GM12873 (cell line): Measurements from ENCODE around the gene VIPR2.

Experiments used
- TF ChIP-seq, protein P1 (sequence below): IDR thresholded peaks from 2 replicates; pipeline ENCODE4 v1.5.1; 2012; ENCODE audit warnings: low read depth, mild to moderate bottlenecking, moderate library complexity, low read length, control low read depth; ENCODE audit not compliant: insufficient read depth; ENCODE audit errors: missing control alignments

The VIPR2 gene

DNA sequence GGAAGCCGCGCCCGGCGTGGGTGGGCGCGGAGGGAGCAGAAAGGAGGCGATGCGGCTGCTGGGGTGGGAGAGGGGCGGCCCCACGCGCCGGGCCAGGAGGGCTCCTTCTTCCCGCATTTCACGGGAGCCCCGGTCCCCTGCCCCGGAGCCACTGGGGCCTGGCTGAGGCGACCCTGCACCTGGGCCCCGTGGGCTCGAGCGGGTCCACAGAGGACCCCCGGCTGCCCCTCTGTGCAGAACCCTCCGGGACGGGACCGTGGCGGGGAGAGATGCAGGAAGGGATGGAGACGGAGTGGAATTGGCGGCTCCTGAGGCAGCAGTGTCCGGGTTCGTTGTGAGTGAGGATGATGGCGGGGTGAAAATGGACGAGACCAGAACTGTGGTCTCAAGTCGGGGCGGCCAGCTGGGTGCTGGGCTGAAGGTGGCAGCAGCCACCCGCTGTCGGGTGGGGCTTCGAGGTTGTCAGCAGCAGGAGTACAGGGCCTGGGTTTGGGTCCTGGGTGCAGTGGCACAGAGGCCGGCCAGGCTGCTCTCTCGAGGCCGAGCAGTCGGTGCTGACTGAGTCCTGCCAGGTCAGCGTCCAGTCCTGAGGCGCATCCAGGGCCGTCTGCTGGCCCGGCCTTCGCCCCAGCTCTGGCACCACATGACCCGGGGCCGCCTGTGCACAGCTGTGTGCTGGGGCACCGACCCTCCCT lies 80.4 kb downstream of the VIPR2 start:
- TF ChIP-seq, protein P1, sequence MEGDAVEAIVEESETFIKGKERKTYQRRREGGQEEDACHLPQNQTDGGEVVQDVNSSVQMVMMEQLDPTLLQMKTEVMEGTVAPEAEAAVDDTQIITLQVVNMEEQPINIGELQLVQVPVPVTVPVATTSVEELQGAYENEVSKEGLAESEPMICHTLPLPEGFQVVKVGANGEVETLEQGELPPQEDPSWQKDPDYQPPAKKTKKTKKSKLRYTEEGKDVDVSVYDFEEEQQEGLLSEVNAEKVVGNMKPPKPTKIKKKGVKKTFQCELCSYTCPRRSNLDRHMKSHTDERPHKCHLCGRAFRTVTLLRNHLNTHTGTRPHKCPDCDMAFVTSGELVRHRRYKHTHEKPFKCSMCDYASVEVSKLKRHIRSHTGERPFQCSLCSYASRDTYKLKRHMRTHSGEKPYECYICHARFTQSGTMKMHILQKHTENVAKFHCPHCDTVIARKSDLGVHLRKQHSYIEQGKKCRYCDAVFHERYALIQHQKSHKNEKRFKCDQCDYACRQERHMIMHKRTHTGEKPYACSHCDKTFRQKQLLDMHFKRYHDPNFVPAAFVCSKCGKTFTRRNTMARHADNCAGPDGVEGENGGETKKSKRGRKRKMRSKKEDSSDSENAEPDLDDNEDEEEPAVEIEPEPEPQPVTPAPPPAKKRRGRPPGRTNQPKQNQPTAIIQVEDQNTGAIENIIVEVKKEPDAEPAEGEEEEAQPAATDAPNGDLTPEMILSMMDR, result no peak

DNA sequence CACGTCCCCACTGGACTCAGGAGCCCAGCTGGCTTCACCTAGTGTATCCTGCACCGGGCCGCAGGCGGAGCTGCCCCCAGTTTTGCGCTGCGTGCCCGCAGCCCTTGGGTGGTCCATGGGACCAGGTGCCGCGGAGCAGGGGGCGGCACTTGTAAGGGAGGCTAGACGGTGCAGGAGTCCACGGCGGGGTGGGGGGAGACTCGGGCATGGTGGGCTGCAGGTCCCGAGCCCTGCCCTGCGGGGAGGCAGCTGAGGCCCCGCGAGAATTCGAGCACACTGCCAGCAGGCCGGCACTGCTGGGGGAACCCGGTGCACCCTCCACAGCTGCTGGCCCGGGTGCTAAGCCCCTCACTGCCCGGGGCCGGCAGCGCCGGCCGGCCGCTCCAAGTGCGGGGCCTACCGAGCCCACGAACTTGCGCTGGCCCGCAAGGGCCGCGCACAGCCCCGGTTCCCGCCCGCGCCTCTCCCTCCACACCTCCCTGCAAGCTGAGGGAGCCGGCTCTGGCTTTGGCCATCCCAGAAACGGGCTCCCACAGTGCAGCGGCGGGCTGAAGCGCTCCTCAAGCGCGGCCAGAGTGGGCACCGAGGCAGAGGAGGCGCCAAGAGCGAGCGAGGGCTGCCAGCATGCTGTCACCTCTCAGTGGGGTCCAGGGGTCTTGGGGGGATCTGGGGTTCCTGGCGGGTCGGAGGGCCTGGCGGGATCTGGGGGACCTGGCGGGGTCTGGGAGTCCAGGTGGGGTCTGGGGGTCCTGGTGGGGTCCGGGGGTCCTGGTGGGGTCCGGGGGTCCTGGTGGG lies 81.4 kb downstream of the VIPR2 start:
- TF ChIP-seq, protein P1, result no peak

DNA sequence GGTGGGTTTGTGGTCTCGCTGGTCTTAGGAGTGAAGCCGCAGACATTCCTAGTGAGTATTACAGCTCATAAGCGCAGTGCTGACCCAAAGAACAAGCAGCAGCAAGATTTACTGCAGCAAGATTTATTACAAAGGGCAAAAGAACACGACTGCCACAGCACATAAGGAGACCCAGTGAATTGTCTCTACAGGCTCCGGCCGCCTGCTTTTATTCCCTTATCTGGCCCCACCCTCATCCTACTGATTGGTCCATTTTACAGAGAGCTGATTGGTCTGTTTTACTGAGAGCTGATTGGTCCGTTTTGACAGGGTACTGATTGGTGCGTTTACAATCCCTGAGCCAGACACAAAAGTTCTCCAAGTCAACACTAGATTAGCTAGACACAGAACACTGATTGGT lies 82.1 kb downstream of the VIPR2 start:
- TF ChIP-seq, protein P1, result no peak

DNA sequence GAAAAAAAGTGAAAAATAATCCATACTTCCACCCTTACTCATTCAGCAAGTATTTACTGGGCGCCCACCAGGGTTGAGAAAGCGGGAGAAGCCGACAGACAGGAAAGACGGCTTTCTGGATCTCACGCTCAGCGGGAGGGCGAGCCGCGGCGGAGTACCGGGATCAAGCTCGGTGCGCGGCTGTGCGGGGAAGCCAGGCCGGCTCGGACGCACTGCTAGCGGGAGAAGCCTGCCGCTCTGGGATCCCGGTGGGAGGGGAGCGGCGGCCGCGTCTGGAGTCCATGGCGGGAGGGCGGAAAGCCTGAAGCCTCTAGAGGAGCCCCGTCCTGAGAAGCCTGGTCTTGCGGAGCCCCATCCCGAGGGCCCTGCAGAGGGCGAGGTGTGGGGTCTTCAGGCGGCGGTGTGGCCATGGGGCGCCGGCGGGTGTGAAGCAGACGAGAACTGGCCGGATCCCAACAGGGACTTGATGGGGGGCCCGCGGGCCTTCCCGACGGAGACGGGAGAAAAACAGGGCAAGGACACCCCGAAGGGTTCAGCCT lies 82.9 kb downstream of the VIPR2 start:
- TF ChIP-seq, protein P1, result no peak

GRCh38 chr7:159061209-159061608 lies 83.5 kb downstream of the VIPR2 start:
- TF ChIP-seq, protein P1, result no peak

DNA sequence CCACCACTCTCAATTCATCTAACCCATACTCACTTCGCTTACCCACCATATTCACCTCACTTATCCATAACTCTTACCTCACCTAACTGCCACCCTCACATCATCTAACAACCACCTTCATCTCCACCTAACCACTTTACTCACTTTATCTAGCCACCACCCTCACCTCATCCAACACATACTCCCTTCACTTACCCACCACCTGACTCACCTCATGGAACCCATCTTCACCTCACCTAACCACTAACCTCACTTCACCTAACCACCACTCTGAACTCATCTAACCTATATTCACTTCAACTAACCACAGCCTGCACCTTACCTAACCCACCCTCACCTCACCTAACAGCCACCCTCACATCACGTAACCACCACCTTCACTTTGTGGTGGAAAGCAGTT lies 84.2 kb downstream of the VIPR2 start:
- TF ChIP-seq, protein P1, result no peak

DNA sequence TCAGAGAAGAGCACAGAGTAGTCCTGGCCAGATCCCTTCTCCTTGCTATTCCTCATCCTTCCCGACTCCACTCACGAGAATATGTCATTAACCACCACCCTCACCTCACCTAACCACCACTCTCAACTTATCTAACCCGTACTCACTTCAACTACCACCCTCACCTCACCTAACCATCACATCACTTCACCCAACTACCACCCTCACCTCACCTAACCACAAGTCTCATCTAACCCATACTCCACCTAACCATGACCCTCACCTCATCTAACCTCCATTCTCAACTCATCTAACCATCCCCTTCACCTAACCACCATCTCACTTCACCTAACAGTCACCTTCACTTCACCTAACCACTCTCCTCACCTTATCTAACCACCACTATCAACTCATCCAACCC lies 85.0 kb downstream of the VIPR2 start:
- TF ChIP-seq, protein P1, result no peak
